Smooth muscle cell (in vitro differentiated cells): Measurements from ENCODE around the gene UROD. TPM values are rescaled to one million over a fixed set of nuclear protein-coding genes. Genes with fewer than 3 reads are reported as not detected.

Source experiments
- DNase-seq: peaks from one replicate; lab custom pipeline; 2025; ENCODE audit not compliant: unreplicated experiment; lab: John Stamatoyannopoulos, UW
- H2AFZ ChIP-seq: fragments of 200-600 bp; sonication (generic); 2 replicates; pipeline ENCODE4 v1.6.0; 2016; ENCODE audit warnings: antibody characterized with exemption, low read depth, mild to moderate bottlenecking
- H3F3A ChIP-seq: fragments of 200-600 bp; sonication (generic); 2 replicates; pipeline ENCODE4 v1.6.0; 2017; ENCODE audit warnings: antibody characterized with exemption, low read depth
- H3K27ac ChIP-seq: fragments of 200-600 bp; sonication (generic); 2 replicates; pipeline ENCODE4 v1.5.1; 2016; ENCODE audit warnings: low read depth, mild to moderate bottlenecking
- H3K27me3 ChIP-seq: fragments of 200-600 bp; sonication (generic); 2 replicates; pipeline ENCODE4 v1.6.1; 2016; ENCODE audit warnings: low read depth, mild to moderate bottlenecking
- H3K36me3 ChIP-seq: fragments of 200-600 bp; sonication (generic); 2 replicates; pipeline ENCODE4 v1.5.1; 2016; ENCODE audit warnings: low read depth
- H3K4me1 ChIP-seq: fragments of 200-600 bp; sonication (generic); 2 replicates; pipeline ENCODE4 v1.5.1; 2016; ENCODE audit warnings: low read depth
- H3K4me2 ChIP-seq: fragments of 200-600 bp; sonication (generic); 2 replicates; pipeline ENCODE4 v1.6.0; 2016; ENCODE audit warnings: mild to moderate bottlenecking
- H3K4me3 ChIP-seq: fragments of 200-600 bp; sonication (generic); 2 replicates; pipeline ENCODE4 v1.5.1; 2016; ENCODE audit warnings: mild to moderate bottlenecking
- H3K79me2 ChIP-seq: fragments of 200-600 bp; sonication (generic); 2 replicates; pipeline ENCODE4 v1.6.0; 2016; ENCODE audit warnings: low read depth, mild to moderate bottlenecking
- H3K9ac ChIP-seq: fragments of 200-600 bp; sonication (generic); 2 replicates; pipeline ENCODE4 v1.6.0; 2016; ENCODE audit warnings: low read depth
- H3K9me3 ChIP-seq: fragments of 200-600 bp; sonication (generic); replicated peaks from 2 replicates; pipeline ENCODE4 v1.5.1; 2016; ENCODE audit warnings: low read depth
- H4K20me1 ChIP-seq: fragments of 200-600 bp; sonication (generic); 2 replicates; pipeline ENCODE4 v1.6.0; 2016; ENCODE audit warnings: low read depth
- WGBS: methylation state at CpG from one replicate; pipeline ENCODE4 v1.1.7; 2016; ENCODE audit warnings: low lambda C conversion rate; 5-methylcytosine and 5-hydroxymethylcytosine counted together
- polyA plus RNA-seq: library from polyadenylated mRNA; unstranded; fragments of >200 nt; fragmentation: Nextera tagmentation; extraction: Ambion mirVana; gene quantifications from 2 replicates; pipeline ENCODE4 v1.2.1, GENCODE V29; 2016
- total RNA-seq: library from RNA; depleted of rRNA; stranded (reverse); fragments of >200 nt; gene quantifications from 2 replicates; pipeline ENCODE4 v1.2.3, GENCODE V29; 2014
- TF ChIP-seq, protein P1 (sequence below): fragments of 200-600 bp; sonication (generic); IDR thresholded peaks from 2 replicates; pipeline ENCODE4 v1.5.1; 2017; ENCODE audit warnings: borderline replicate concordance, mild to moderate bottlenecking, antibody characterized with exemption; ENCODE audit not compliant: insufficient read depth, poor library complexity, severe bottlenecking

The UROD gene
- total and polyA plus RNA-seq, 2 experiments from 2014 or later = 82.4 to 123 TPM

DNA sequence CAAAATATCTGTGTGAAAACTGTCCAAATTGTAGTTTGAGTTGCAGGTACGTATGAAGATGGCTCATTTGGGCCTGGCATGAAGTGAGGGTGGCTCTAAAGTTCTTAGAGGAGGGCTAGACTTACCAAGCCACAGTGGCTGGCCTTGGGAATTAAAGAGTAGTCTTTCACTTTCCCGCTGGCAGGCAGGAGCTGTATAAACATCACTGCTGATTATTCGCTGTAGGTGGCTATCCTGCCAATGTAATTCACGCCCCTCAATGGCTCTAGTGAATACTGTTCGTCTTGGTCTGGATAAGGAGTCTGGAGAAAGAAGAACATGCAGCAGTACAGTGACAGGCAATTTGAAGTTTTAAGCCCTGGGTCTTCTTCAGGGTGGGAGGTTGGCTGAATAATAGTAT, 31.0 kb downstream of the UROD start:
- Histone ChIP-seq H3K4me2 (no peak overlapping the region), H2AFZ (no peak overlapping the region), H3K36me3 (no peaks in the 10 kb centered on the region), H3K9ac (no peak overlapping the region), H3K4me3 (no peak overlapping the region), H3K27ac (no peak overlapping the region), H4K20me1 (no peaks in the 10 kb centered on the region), H3K9me3 (no peaks in the 10 kb centered on the region), H3K27me3 (no peaks in the 10 kb centered on the region), H3F3A (no peaks in the 10 kb centered on the region), H3K79me2 (no peaks in the 10 kb centered on the region), H3K4me1 (no peaks in the 10 kb centered on the region)
- TF ChIP-seq, protein P1, sequence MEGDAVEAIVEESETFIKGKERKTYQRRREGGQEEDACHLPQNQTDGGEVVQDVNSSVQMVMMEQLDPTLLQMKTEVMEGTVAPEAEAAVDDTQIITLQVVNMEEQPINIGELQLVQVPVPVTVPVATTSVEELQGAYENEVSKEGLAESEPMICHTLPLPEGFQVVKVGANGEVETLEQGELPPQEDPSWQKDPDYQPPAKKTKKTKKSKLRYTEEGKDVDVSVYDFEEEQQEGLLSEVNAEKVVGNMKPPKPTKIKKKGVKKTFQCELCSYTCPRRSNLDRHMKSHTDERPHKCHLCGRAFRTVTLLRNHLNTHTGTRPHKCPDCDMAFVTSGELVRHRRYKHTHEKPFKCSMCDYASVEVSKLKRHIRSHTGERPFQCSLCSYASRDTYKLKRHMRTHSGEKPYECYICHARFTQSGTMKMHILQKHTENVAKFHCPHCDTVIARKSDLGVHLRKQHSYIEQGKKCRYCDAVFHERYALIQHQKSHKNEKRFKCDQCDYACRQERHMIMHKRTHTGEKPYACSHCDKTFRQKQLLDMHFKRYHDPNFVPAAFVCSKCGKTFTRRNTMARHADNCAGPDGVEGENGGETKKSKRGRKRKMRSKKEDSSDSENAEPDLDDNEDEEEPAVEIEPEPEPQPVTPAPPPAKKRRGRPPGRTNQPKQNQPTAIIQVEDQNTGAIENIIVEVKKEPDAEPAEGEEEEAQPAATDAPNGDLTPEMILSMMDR = no peak
- 84% methylated on average over 5 of the region's 5 CpGs for WGBS
- no peak for DNase-seq

DNA sequence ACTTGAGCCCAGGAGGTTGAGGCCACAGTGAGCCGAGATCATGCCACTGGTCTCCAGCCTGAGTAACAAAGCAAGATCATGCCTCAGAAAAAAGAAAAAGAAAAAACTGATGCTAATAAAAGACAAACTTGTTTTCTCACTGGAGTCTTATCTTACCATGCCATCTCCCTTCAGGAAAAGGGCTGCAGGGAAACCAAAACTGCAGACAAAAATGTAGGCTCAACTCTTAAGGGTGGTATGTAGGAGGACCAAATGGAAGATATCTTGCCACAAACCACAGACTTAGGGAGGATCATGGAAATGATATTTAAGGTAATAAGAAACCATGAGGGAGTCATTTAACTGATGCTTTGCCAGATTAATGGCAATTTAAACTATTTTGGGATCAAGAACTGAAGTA, 32.9 kb downstream of the UROD start:
- Histone ChIP-seq H3K4me1 (no peaks in the 10 kb centered on the region), H3K4me2 (no peak overlapping the region), H4K20me1 (no peaks in the 10 kb centered on the region), H3K36me3 (no peaks in the 10 kb centered on the region), H3K9ac (no peak overlapping the region), H3K9me3 (no peaks in the 10 kb centered on the region), H2AFZ (no peak overlapping the region), H3K27ac (no peak overlapping the region), H3K4me3 (no peak overlapping the region), H3F3A (no peaks in the 10 kb centered on the region), H3K27me3 (no peaks in the 10 kb centered on the region), H3K79me2 (no peaks in the 10 kb centered on the region)
- TF ChIP-seq, protein P1 = no peak
- no peak for DNase-seq
- 63% methylated on average over 1 of the region's 1 CpG for WGBS

DNA sequence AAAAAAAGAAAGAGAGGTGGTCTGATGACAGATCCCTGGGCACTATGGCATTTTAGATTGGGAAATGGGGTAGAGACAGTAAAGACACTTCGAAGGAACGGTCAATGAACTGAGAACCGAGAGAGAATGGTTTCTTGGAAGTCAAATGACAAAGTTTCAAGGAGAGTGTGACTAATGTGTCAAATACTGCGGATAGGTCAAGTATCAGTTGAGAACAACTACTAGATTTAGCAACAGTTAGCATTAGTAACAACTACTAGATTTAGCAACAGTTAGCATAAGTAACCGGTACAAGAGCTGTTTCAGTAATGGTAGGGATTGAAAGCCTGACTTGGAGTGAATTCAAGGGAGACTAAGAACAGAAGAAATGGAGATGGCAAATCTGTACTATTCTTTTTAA, 35.0 kb downstream of the UROD start:
- Histone ChIP-seq H3K9ac (no peak overlapping the region), H3K4me3 (no peak overlapping the region), H3K27me3 (no peaks in the 10 kb centered on the region), H3K9me3 (no peaks in the 10 kb centered on the region), H3K4me1 (no peaks in the 10 kb centered on the region), H3F3A (no peaks in the 10 kb centered on the region), H3K4me2 (no peak overlapping the region), H2AFZ (no peak overlapping the region), H4K20me1 (no peaks in the 10 kb centered on the region), H3K27ac (no peak overlapping the region), H3K79me2 (no peaks in the 10 kb centered on the region), H3K36me3 (no peaks in the 10 kb centered on the region)
- 92% methylated on average over 5 of the region's 5 CpGs for WGBS
- no peak for DNase-seq
- TF ChIP-seq, protein P1 = no peak

DNA sequence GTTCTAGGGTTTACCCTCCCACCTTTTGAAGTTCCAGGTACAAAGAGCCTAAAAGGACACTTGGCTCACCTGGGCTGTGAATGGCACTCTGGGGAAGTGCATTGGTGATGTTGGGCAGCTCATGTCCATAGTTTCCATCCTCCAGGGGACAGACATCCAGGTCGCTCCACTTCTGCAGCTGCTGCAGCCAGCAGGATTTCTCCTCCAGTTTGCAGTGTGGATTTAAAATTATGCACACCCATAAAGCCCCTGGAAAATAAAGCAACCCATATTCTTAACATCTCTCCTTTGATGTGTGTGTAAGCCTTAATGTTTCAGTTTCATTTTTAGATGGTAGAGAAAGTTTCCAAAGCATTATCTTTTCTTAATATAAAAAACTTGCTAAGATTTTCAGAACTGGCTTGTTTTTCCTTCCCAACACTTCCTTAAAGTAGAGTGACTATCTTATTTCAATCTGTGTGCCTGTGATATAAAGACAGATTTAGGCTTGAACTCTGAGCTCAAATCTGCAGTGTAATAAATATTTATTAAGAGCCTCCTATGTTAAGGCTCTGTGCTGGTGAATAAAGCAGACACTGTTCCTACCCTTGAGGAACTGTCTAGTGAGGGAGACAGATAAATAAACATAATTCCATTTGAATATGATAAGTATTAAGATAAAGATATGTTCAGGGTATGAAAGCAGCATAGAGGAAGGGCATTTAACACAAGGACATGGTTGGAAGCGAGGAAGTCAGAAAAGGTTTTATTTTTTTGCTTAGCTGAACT, 39.1 kb downstream of the UROD start:
- Histone ChIP-seq H3K4me1 (no peaks in the 10 kb centered on the region), H3K4me2 (no peak overlapping the region), H2AFZ (no peak overlapping the region), H3K9ac (no peak overlapping the region), H3K9me3 (no peaks in the 10 kb centered on the region), H3K36me3 (no peaks in the 10 kb centered on the region), H3K79me2 (no peaks in the 10 kb centered on the region), H3F3A (no peaks in the 10 kb centered on the region), H3K27me3 (no peaks in the 10 kb centered on the region), H3K4me3 (no peak overlapping the region), H3K27ac (no peak overlapping the region), H4K20me1 (no peaks in the 10 kb centered on the region)
- 86% methylated on average over 2 of the region's 2 CpGs for WGBS
- no peak for DNase-seq
- TF ChIP-seq, protein P1 = no peak
